GM19452 (cell line): Measurements from ENCODE around the gene VWA3B.
"Not testable (repeated sequence)": the region's sequence is repeated elsewhere in the genome, so short reads cannot be mapped to it uniquely, and the experiment has no call there.

ENCODE experiments used
- ATAC-seq: cut with Tn5 transposase; IDR thresholded peaks from one replicate; pipeline ENCODE4 v1.9.1; 2021; ENCODE audit not compliant: unreplicated experiment

Gene VWA3B

DNA sequence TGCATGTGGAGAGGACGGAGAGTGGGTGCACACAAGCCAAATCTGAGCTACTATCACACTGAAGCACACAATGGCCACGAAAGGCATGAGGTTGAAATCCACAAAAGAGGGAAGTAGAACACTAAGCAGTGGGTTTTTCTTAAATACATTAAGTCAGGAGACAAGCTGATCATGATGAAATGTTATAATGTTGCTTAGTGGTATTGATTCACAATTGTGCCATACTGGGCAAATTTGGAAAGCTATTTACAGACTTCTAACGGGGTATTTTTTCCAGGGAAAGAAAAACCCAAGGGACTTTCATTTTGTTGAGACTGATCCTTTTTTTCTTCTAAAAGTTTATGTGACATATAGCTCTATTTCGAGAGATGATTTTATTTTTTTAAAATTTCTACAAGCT is 158.5 kb downstream of the VWA3B start:
- no peak for ATAC-seq

DNA sequence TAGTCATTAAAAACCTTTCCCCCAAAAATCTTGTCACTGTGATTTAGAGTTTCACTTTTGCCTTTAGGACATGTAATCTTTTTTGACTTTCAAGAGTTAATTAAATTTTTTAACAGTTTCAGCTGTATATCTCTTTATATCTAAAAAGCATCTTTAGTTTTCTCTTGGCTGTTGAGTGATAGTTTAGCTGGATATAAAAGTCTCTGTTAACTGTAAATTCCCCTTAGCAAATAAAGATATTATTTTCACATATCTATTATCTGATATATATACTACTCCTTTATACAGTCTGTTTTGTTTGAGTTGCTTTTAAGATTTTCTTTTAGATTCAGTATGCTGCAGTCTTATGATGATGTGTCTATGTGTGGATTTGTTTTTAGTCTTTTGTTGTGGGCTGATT is 160.4 kb downstream of the VWA3B start:
- no peak for ATAC-seq

- no peak for ATAC-seq
Measured at GRCh38 chr2:98252038-98252773, 165.2 kb downstream of the VWA3B start.

- ATAC-seq, result no peak
Measured at GRCh38 chr2:98253461-98254070, 166.6 kb downstream of the VWA3B start.

DNA sequence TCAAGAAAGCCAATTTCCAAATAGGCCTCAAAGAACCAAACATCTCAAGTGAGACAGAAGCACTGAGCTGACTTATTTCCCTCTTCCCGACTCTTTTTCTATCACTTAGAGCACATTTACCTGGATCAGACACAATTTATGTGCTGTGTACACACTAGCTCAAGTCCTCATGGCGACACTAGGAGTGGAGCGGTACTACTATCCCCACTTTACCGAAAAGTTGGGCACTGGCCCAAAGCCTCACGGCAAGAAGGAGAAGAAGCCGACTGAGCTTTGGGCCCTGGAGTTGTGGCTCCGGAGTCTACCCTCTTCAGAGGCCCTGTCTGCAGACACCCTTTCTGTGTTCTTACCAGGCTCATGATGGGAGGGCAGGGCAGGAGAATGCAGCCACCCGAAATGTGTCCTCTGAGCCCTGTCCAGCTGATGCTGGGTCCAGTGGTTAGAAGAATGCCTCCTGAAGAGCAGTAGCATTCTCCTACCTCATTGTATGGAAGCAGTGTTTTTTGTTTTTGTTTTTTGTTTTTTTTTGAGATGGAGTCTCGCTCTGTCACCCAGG is 167.6 kb downstream of the VWA3B start:
- no peak for ATAC-seq

- no peak for ATAC-seq
Measured at GRCh38 chr2:98258906-98259305, 171.9 kb downstream of the VWA3B start.

DNA sequence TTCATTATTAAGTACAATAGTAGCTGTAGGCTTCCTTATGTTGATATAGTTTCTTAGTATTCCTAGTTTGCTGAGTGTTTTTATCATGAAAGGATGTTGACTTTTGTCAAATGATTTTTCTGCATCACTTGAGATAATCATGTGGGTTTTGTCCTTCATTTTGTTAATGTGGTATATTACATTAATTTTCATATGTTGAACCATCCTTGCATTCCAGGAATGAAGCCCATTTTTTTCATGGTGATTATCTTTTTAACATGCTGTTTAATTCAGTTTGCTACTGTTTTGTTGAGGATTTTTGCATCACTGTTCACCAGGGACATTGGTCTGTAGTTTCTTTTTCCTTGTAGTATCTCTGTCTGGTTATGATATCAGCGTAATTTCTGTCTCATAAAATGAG is 176.4 kb downstream of the VWA3B start:
- ATAC-seq, result no peak

DNA sequence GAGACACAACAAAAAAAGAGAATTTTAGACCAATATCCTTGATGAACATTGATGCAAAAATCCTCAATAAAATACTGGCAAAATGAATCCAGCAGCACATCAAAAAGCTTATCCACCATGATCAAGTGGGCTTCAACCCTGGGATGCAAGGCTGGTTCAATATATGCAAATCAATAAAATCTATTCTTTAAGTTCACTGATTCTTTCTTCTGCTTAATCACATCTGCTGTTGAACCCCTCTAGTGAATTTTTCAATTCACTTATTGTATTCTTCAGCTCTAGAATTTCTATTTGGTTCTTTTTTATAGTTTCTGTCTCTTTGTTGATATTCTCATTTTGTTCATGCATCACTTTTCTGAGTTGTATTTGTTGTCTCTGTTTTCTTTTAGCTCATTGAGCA is 181.3 kb downstream of the VWA3B start:
- not testable (repeated sequence) for ATAC-seq

GRCh38 chr2:98269274-98269673 is 182.3 kb downstream of the VWA3B start:
- no peak for ATAC-seq

DNA sequence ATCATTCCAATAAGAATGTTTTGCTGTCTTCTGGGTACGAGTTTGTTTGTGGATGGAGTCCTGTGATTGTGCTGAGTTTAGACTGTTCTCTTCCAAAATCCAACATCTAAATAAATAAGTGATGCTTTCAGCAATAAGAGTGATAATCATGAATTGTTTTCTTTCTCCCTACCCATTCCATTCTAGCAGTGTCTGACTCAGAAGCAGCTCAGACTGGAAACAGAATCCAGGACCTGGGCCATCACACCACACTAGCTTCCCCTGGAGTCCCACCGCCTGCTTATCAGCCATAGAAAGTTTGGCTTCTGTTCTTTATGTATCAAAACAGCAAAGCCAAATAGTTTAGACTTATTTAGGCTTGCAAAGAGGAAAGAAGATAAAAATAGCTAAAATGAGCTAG is 182.9 kb downstream of the VWA3B start:
- no peak for ATAC-seq

- ATAC-seq, result no peak
Measured at GRCh38 chr2:98277162-98277859, 190.3 kb downstream of the VWA3B start.

- no peak for ATAC-seq
Measured at GRCh38 chr2:98278074-98278473, 191.1 kb downstream of the VWA3B start.

GRCh38 chr2:98280376-98281102 is 193.6 kb downstream of the VWA3B start:
- peak; percentile 55 for ATAC-seq

GRCh38 chr2:98281607-98282006 is 194.6 kb downstream of the VWA3B start:
- no peak for ATAC-seq

DNA sequence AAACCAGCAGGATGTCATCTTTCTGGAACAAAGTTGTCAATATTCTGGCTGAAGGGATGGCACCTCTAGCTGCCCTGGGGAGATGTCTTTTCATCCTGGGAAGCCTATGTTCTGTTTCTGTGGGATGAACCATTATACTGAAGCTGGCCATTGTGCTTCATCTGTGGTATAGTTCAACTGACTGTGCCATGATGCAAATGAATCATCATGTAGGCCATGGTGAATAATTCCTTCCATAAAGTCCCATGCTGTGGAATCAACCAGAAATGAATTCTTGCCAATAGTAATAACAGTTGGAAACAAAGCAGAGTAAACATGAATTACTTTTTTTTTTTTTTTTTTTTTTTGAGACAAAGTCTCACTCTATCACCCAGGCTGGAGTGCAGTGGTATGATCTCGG is 195.1 kb downstream of the VWA3B start:
- ATAC-seq, result no peak

DNA sequence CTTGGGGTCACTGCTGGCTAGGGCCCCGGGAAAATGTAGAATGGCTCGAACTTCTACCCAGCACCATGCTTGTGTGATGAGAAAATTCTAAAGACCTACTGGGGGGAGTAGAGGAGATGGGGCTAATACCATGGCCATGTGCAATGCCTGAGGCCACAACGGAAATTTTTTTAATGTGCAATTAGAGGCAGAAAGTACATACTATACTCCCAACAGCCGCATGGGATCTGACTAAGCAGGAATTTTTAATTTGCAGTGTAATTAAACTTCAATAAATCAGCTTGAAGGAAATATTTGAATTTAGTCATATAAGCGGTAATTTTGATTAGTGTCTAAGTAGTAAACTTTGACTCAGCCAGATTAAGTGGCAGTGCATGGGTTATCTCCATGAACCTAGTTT is 206.1 kb downstream of the VWA3B start:
- no peak for ATAC-seq

- no peak for ATAC-seq
Measured at GRCh38 chr2:98293931-98294687, 207.1 kb downstream of the VWA3B start.

DNA sequence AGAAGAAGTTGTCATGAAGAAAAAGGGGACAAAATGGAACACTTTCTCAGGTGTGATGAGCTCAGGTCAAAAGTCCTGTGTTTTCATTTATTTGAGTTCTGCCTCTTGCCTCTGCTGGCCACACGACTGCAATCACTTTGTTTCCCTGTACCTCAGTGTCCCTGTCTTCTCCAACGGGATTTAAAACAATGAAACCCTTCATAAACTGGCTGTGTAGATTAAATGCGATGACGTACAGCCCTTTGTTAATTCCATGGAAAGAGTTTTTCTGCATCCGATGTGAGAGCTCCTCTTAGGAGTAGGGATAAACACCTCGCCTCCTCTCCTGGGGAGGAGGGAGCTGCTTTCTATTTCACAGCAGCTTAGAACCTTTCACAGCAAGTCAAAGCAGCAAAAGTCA is 207.7 kb downstream of the VWA3B start:
- ATAC-seq, result no peak

DNA sequence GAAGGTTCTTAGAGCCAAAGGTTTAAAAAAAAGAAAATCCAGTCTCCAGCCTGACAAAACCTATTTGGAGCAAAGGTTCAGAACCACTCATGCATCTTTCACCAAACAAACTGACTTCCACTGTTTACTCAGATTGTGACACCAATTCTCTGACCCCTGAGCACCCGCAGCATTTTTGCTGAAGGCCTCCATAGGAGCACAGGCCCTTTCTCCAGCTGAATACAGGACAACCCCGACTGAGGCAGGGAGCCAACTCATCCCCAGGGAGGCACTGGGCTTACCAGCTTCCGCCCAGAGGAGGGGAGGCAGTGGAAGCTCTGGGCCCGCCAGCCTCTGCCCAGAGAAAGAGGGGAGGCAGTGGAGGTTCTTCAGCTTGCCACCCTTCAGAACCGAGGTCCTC is 208.3 kb downstream of the VWA3B start:
- no peak for ATAC-seq

- ATAC-seq, result no peak
Measured at GRCh38 chr2:98295721-98296414, 208.9 kb downstream of the VWA3B start.
